ENCODE data around the gene ZNF407.

DNA sequence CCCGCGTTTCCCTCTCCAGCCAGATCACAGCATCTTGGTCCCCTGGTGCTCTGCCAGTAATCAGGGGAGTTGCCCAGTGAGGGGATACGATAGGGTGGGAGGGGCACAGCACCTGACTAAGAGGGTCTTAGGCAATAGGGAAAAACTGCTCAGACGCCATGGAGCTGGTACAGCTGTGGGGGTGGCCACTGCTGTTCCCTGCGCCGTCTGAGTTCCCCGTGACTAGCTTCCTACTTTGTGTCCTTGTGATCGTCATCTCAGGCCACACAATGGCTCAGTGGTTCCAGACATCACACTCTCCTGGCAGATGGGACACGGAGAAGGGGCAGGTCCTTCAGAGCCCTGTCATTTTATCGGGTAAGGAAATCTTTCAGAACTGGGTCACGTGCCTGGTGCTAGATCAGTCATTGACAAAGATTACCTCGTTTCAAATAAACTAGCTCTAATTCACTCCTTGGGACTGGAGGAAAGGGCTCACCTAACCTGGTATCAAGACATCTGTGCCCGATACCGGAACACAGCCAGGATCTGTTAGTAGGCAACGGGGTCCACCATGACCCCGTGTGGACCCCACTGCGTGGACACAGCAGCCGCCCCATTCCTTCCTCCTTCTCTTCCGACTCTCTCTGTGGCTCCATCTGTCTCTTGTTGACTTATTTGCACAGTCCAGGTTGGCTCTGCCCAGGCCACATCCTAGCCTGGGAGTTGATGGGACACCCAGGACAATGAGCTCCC lies 509.7 kb downstream of the ZNF407 start:
- TF ChIP-seq, protein P1, sequence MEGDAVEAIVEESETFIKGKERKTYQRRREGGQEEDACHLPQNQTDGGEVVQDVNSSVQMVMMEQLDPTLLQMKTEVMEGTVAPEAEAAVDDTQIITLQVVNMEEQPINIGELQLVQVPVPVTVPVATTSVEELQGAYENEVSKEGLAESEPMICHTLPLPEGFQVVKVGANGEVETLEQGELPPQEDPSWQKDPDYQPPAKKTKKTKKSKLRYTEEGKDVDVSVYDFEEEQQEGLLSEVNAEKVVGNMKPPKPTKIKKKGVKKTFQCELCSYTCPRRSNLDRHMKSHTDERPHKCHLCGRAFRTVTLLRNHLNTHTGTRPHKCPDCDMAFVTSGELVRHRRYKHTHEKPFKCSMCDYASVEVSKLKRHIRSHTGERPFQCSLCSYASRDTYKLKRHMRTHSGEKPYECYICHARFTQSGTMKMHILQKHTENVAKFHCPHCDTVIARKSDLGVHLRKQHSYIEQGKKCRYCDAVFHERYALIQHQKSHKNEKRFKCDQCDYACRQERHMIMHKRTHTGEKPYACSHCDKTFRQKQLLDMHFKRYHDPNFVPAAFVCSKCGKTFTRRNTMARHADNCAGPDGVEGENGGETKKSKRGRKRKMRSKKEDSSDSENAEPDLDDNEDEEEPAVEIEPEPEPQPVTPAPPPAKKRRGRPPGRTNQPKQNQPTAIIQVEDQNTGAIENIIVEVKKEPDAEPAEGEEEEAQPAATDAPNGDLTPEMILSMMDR (IDR thresholded peaks at IDR 0.05): no peak
- TF ChIP-seq POLR2A (IDR thresholded peaks at IDR 0.05) (no peak), POLR2AphosphoS5 (IDR thresholded peaks at IDR 0.05) (no peak), EP300 (IDR thresholded peaks at IDR 0.05) (no peak)

Data from gastroesophageal sphincter (tissue), 3 donors.